HCT116 (cell line): ENCODE results near the gene TRIM59. TPM values are rescaled to one million over a fixed set of nuclear protein-coding genes. Genes with fewer than 3 reads are reported as not detected.

Experiments
- ATAC-seq: fragments of 200-7000 bp; cut with Tn5 transposase; 2 replicates; pipeline ENCODE4 v1.9.1; 2020; ENCODE audit warnings: mild to moderate bottlenecking, moderate library complexity
- BruUV-seq: library from RNA; stranded (reverse); fragments of 400-500 nt; replicated peaks from 2 replicates; lab custom pipeline; 2021; lab: Mats Ljungman, UMichigan
- CTCF ChIA-PET: fragments of 300-600 bp; sonication (Branson Sonifier 250); formaldehyde crosslinking; loops from one replicate; lab custom pipeline; 2021; ENCODE audit warnings: antibody characterized with exemption; lab: Charles Lee
- POLR2A ChIA-PET: fragments of 300-600, 350-600 bp; sonication (Branson Sonifier 250); formaldehyde crosslinking; loops from one replicate; lab custom pipeline; 2021; ENCODE audit warnings: antibody characterized with exemption; lab: Charles Lee
- RAD21 ChIA-PET, 2 experiments: fragments of 300-600 bp; sonication (Branson Sonifier 250); formaldehyde crosslinking; loops; one replicate each; lab custom pipeline; 2023; ENCODE audit warnings: low total read pairs in 2 of 2; ENCODE audit not compliant: uncharacterized antibody in 2 of 2, unreplicated experiment in 2 of 2, low non-redundant PET in 1 of 2; lab: Charles Lee
- DNase-seq: peaks from one replicate; pipeline ENCODE4 v3.0.0-alpha.2; 2010; ENCODE audit warnings: low read depth, low spot score
- H2AFZ ChIP-seq: fragments of 200-600 bp; shearing (Covaris generic), sonication (generic); 2 replicates; pipeline ENCODE4 v1.6.1; 2017; ENCODE audit warnings: low read depth, mixed run types, mixed read lengths, antibody characterized with exemption, low read length; ENCODE audit not compliant: poor library complexity, severe bottlenecking
- H3K27ac ChIP-seq: 2 replicates; pipeline ENCODE4 v1.5.1; 2012; ENCODE audit warnings: low read depth, low read length
- H3K27me3 ChIP-seq: fragments of 200-600 bp; sonication (generic); 2 replicates; pipeline ENCODE4 v1.6.1; 2016; ENCODE audit warnings: mixed run types, low read length, mixed read lengths; ENCODE audit not compliant: insufficient read depth
- H3K36me3 ChIP-seq, 2 experiments: fragments of 200-500 bp in 1 of 2; fragments of 200-600 bp in 1 of 2; sonication (Bioruptor generic) in 1 of 2; sonication (generic) in 1 of 2; 2 replicates each; pipeline versions ENCODE4 v1.5.1 to v1.6.1; 2014 to 2016; ENCODE audit warnings: low read length in 2 of 2, inconsistent platforms in 1 of 2, mixed read lengths in 1 of 2, mixed run types in 1 of 2; ENCODE audit not compliant: insufficient read depth in 2 of 2, control insufficient read depth in 1 of 2
- H3K4me1 ChIP-seq, 2 experiments: fragments of 200-600 bp in 1 of 2; sonication (generic) in 1 of 2; 2 replicates each; pipeline versions ENCODE4 v1.5.1 to v1.6.1; 2012 to 2017; ENCODE audit warnings: low read length in 2 of 2, inconsistent platforms in 1 of 2, mild to moderate bottlenecking in 1 of 2, mixed read lengths in 1 of 2, mixed run types in 1 of 2, moderate library complexity in 1 of 2; ENCODE audit not compliant: insufficient read depth in 2 of 2, control insufficient read depth in 1 of 2
- H3K4me2 ChIP-seq: fragments of 200-600 bp; sonication (generic); 2 replicates; pipeline ENCODE4 v1.6.1; 2017; ENCODE audit warnings: mixed run types, low read length, mixed read lengths
- H3K4me3 ChIP-seq, 2 experiments: fragments of 200-600 bp in 1 of 2; sonication (generic) in 1 of 2; replicated peaks in 1 of 2; 2 replicates each; pipeline ENCODE4 v1.5.1; 2011 to 2016; ENCODE audit warnings: low read length in 2 of 2, control low read depth in 1 of 2, low read depth in 1 of 2, mild to moderate bottlenecking in 1 of 2, mixed read lengths in 1 of 2, mixed run types in 1 of 2
- H3K79me2 ChIP-seq: fragments of 200-600 bp; sonication (generic); 2 replicates; pipeline ENCODE4 v1.6.1; 2017; ENCODE audit warnings: mild to moderate bottlenecking, mixed run types, low read length, moderate library complexity, mixed read lengths; ENCODE audit not compliant: insufficient read depth
- H3K9ac ChIP-seq: fragments of 200-600 bp; sonication (generic); 2 replicates; pipeline ENCODE4 v1.6.1; 2016; ENCODE audit warnings: low read length, mixed read lengths
- H3K9me2 ChIP-seq: fragments of 200-600 bp; sonication (generic), shearing (Covaris generic); 2 replicates; pipeline ENCODE4 v1.6.1; 2017; ENCODE audit warnings: mixed run types, mild to moderate bottlenecking, moderate library complexity; ENCODE audit not compliant: insufficient read depth
- H3K9me3 ChIP-seq, 2 experiments: fragments of 200-500 bp in 1 of 2; fragments of 200-600 bp in 1 of 2; sonication (Bioruptor generic) in 1 of 2; sonication (generic) in 1 of 2; 2 replicates each; pipeline ENCODE4 v1.6.1; 2014 to 2017; ENCODE audit warnings: low read length in 2 of 2, mixed read lengths in 2 of 2, inconsistent platforms in 1 of 2, low read depth in 1 of 2, mild to moderate bottlenecking in 1 of 2, mixed run types in 1 of 2, moderate library complexity in 1 of 2; ENCODE audit not compliant: control insufficient read depth in 1 of 2, insufficient read depth in 1 of 2
- H4K20me1 ChIP-seq: fragments of 200-600 bp; sonication (generic), shearing (Covaris generic); 2 replicates; pipeline ENCODE4 v1.6.1; 2017; ENCODE audit warnings: mixed run types, mild to moderate bottlenecking, moderate library complexity; ENCODE audit not compliant: insufficient read depth
- EGR1 ChIP-seq: IDR thresholded peaks from 2 replicates; pipeline ENCODE4 v1.6.1; 2012; ENCODE audit warnings: low read depth
- ELF1 ChIP-seq: IDR thresholded peaks from 2 replicates; pipeline ENCODE4 v1.6.1; 2012; ENCODE audit warnings: low read depth, borderline replicate concordance
- EZH2phosphoT487 ChIP-seq: fragments of 200-600 bp; IDR thresholded peaks from 2 replicates; pipeline ENCODE4 v1.6.1; 2018; ENCODE audit warnings: antibody characterized with exemption, borderline replicate concordance
- JUND ChIP-seq: IDR thresholded peaks from 2 replicates; pipeline ENCODE4 v1.6.1; 2012
- MAX ChIP-seq: IDR thresholded peaks from 2 replicates; pipeline ENCODE4 v1.6.1; 2012
- POLR2A ChIP-seq: IDR thresholded peaks from 2 replicates; pipeline ENCODE4 v1.7.0; 2011; ENCODE audit warnings: borderline replicate concordance; ENCODE audit not compliant: insufficient read depth, insufficient read length; ENCODE audit errors: extremely low read depth
- POLR2AphosphoS5 ChIP-seq: IDR thresholded peaks from 2 replicates; pipeline ENCODE4 v1.6.1; 2011; ENCODE audit warnings: mild to moderate bottlenecking, low read depth, low read length, moderate library complexity
- RAD21 ChIP-seq: IDR thresholded peaks from 2 replicates; pipeline ENCODE4 v1.6.1; 2012; ENCODE audit warnings: low read depth, mild to moderate bottlenecking
- REST ChIP-seq: IDR thresholded peaks from 2 replicates; pipeline ENCODE4 v1.6.1; 2012; ENCODE audit warnings: low read depth
- SRF ChIP-seq: IDR thresholded peaks from 2 replicates; pipeline ENCODE4 v1.6.1; 2012; ENCODE audit warnings: low read depth
- YY1 ChIP-seq: IDR thresholded peaks from 2 replicates; pipeline ENCODE4 v1.6.1; 2011; ENCODE audit warnings: low read length, low read depth, moderate library complexity, mild to moderate bottlenecking; ENCODE audit not compliant: insufficient replicate concordance; ENCODE audit errors: extremely low read depth
- intact Hi-C: fragments of 100-400 bp; cut with micrococcal nuclease; formaldehyde crosslinking; loops from 2 replicates; pipeline ENCODE4 v1.10.0; 2022
- total RNA-seq: library from RNA; stranded (reverse); gene quantifications from one replicate; pipeline ENCODE4 v1.2.1, GENCODE V29; 2021; ENCODE audit not compliant: unreplicated experiment

The TRIM59 gene
- total RNA-seq, 1 experiment from 2014 or later: 41.6 TPM

GRCh38 chr3:160471892-160472291 lies 22.3 kb upstream of the TRIM59 start:
- ATAC-seq: no peak
- no TSS peak for BruUV-seq
- no peaks in the 10 kb centered on the region for H3K9me2 ChIP-seq
- ChIA-PET CTCF (no interaction called here), POLR2A (no interaction called here), RAD21 (no interaction called here)
- TF ChIP-seq JUND (no peak), RAD21 (no peak), EGR1 (no peak), ELF1 (no peak), SRF (no peak), MAX (no peak), REST (no peak), YY1 (no peak), POLR2AphosphoS5 (no peak), EZH2phosphoT487 (no peak), POLR2A (no peak)
- H3K79me2 ChIP-seq: no peaks in the 10 kb centered on the region
- 0 out of 4 replicates have a peak, but pooled peaks cover 0 to 7% of the 10 kb centered on the region in 2 experiments for H3K4me1 ChIP-seq
- intact Hi-C loops: no loop called here
- H3K36me3 ChIP-seq: no peaks in the 10 kb centered on the region
- no peaks in the 10 kb centered on the region for H3K27me3 ChIP-seq
- H3K4me3 ChIP-seq: no peak overlapping the region
- H3K9ac ChIP-seq: no peak overlapping the region
- no peaks in the 10 kb centered on the region for H4K20me1 ChIP-seq
- peaks cover 0 to 5% of the 10 kb centered on the region in 2 experiments; a peak in 1 of 4 replicates for H3K9me3 ChIP-seq
- H3K27ac ChIP-seq: no peak overlapping the region
- DNase-seq: no peak
- H3K4me2 ChIP-seq: no peak overlapping the region
- no peak overlapping the region for H2AFZ ChIP-seq
